Measurements from ENCODE around the gene HIBCH. TPM values are rescaled to one million over a fixed set of nuclear protein-coding genes. Genes with fewer than 3 reads are reported as not detected.

Gene HIBCH
- total and polyA plus RNA-seq, 9 of the 15 experiments (the other 6 are each of a cell fraction or from before 2014, with no cell fraction given), result 17.0 to 65.4 (median 28.3) TPM

DNA sequence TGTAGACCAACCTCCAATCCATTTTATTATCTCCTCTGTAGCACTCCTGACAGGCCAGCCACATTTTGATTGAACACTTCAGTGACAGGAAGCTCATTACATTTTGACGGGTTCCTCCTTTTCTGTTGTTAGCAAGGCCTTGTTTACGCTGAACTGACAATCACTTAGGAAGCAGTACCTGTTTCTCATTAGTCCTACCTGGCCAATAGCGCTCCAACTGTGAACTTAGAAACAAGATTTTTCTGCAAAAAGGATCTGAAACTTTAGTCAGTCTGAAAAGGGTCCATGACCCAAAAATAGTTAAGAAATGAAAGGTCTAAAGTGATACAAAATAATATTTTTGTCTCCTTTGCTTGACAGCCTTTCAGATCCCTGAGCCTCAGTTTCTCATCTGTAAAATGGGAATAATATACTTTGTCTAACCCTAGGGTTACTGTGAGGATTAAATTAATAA lies 137.5 kb downstream of the HIBCH start:
- Histone ChIP-seq H3K4me1 (replicated peaks in 1 of 2; ENCODE audit: control insufficient read depth in 2 of 2, insufficient read depth in 2 of 2, low read length in 2 of 2) (peaks cover 18 to 22% of the 10 kb centered on the region in 2 experiments; a peak in 4 of 5 replicates), H4K20me1 (replicated peaks; ENCODE audit: control insufficient read depth, insufficient read depth, low read length) (no peaks in the 10 kb centered on the region; the same call in 1 of the 2 replicates), H3K4me2 (ENCODE audit: insufficient read depth, low read length) (peak overlapping the region; percentile 84), H3K27ac (ENCODE audit: extremely low read depth, low read depth, low read length) (peak overlapping the region; percentile 80), H3K36me3 (ENCODE audit: control insufficient read depth, insufficient read depth, low read length) (peaks cover 29% of the 10 kb centered on the region), H3K9me3 (replicated peaks; ENCODE audit: control insufficient read depth, insufficient read depth, low read depth, low read length) (no peaks in the 10 kb centered on the region), H3K4me3 (peak overlapping the region; percentile 75), H3K9ac (ENCODE audit: insufficient read depth in 1 of 2, low read depth in 2 of 2, low read length in 2 of 2) (peak overlapping the region; percentile 7 to 73; a peak in 2 of 4 replicates), H2AFZ (ENCODE audit: low read depth, low read length) (no peak overlapping the region), H3K9me1 (ENCODE audit: control insufficient read depth, insufficient read depth, low read length) (no peaks in the 10 kb centered on the region), H3K27me3 (ENCODE audit: control insufficient read depth in 2 of 2, insufficient read depth in 2 of 2, low read length in 2 of 2) (no peaks in the 10 kb centered on the region), H3K79me2 (ENCODE audit: control insufficient read depth, insufficient read depth, low read length) (peaks cover 67% of the 10 kb centered on the region)
- in situ Hi-C loops (cut with MboI) (no loop called here), intact Hi-C loops (cut with micrococcal nuclease) (loop anchor here (2.0 to 10.0 kb wide), 4 partner anchors 95 to 397 kb away; partner anchors contain the start of genes HIBCH, ORMDL1 and PMS1)
- FAIRE-seq (peak; percentile 77), DNase-seq (ENCODE audit: extremely low read depth in 1 of 4, low spot score in 3 of 4) (peak in 1 of 4 experiments; percentile 74), ATAC-seq (peak; percentile 17)
- ChIA-PET CTCF (ENCODE audit: low intra/inter-chr PET ratio) (no interaction called here), POLR2A (interaction anchor here (0.8 kb wide), 1 partner anchor 40 kb away, joined by 3 read pairs; no protein-coding TSS in a partner anchor)
- WGBS (ENCODE audit: insufficient coverage, low coverage, missing lambda C conversion rate), result 0% methylated on average over 3 of the region's 3 CpGs
- BruUV-seq (replicated peaks), result TSS peak; percentile 37
- TF ChIP-seq C11orf30 (IDR thresholded peaks at IDR 0.05; ENCODE audit: low read depth), result no peak
- peak; percentile 42; the same call in 1 of the 2 replicates for TF ChIP-seq SMARCA5 (IDR thresholded peaks at IDR 0.05)
- TF ChIP-seq, protein P1, sequence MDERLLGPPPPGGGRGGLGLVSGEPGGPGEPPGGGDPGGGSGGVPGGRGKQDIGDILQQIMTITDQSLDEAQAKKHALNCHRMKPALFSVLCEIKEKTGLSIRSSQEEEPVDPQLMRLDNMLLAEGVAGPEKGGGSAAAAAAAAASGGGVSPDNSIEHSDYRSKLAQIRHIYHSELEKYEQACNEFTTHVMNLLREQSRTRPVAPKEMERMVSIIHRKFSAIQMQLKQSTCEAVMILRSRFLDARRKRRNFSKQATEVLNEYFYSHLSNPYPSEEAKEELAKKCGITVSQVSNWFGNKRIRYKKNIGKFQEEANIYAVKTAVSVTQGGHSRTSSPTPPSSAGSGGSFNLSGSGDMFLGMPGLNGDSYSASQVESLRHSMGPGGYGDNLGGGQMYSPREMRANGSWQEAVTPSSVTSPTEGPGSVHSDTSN (CRISPR knock-in tag; IDR thresholded peaks at IDR 0.05; ENCODE audit: low read depth), result no peak; the same call in 1 of the 2 replicates
- TF ChIP-seq, protein P1 (tag; conservative IDR thresholded peaks at IDR 0.05; ENCODE audit: low read depth), result peak; percentile 90
- TF ChIP-seq KDM2B (CRISPR knock-in tag; IDR thresholded peaks at IDR 0.05), result no peak
- no peak for TF ChIP-seq NCOR1 (IDR thresholded peaks at IDR 0.05)
- TF ChIP-seq, protein P2, sequence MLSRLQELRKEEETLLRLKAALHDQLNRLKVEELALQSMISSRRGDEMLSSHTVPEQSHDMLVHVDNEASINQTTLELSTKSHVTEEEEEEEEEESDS (CRISPR knock-in tag; IDR thresholded peaks at IDR 0.05), result no peak
- peak; percentile 58 for TF ChIP-seq TCF3 (CRISPR knock-in tag; IDR thresholded peaks at IDR 0.05)
- TF ChIP-seq SPI1 (IDR thresholded peaks at IDR 0.05; ENCODE audit: borderline replicate concordance, low read depth, low read length), result peak; percentile 78
- no peak for TF ChIP-seq POLR2G (IDR thresholded peaks at IDR 0.05; ENCODE audit: low read depth, low read length)
- no peak for TF ChIP-seq CBFB (CRISPR knock-in tag; IDR thresholded peaks at IDR 0.05)
- TF ChIP-seq, protein P3, sequence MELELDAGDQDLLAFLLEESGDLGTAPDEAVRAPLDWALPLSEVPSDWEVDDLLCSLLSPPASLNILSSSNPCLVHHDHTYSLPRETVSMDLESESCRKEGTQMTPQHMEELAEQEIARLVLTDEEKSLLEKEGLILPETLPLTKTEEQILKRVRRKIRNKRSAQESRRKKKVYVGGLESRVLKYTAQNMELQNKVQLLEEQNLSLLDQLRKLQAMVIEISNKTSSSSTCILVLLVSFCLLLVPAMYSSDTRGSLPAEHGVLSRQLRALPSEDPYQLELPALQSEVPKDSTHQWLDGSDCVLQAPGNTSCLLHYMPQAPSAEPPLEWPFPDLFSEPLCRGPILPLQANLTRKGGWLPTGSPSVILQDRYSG (tag; conservative IDR thresholded peaks at IDR 0.05; ENCODE audit: low read depth), result no peak
- TF ChIP-seq ZNF75A (CRISPR knock-in tag; IDR thresholded peaks at IDR 0.05), result no peak
- no peak for TF ChIP-seq RFX7 (CRISPR knock-in tag; IDR thresholded peaks at IDR 0.05)
- no peak for TF ChIP-seq ZNF232 (CRISPR knock-in tag; IDR thresholded peaks at IDR 0.05)
- no peak for TF ChIP-seq PPARD (CRISPR knock-in tag; IDR thresholded peaks at IDR 0.05)
- TF ChIP-seq, protein P4, sequence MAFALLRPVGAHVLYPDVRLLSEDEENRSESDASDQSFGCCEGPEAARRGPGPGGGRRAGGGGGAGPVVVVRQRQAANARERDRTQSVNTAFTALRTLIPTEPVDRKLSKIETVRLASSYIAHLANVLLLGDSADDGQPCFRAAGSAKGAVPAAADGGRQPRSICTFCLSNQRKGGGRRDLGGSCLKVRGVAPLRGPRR (CRISPR knock-in tag; IDR thresholded peaks at IDR 0.05), result no peak
- TF ChIP-seq ZNF699 (CRISPR knock-in tag; IDR thresholded peaks at IDR 0.05; ENCODE audit: insufficient replicate concordance), result no peak
- TF ChIP-seq ZNF23 (CRISPR knock-in tag; IDR thresholded peaks at IDR 0.05), result no peak
- no peak for TF ChIP-seq ZNF134 (CRISPR knock-in tag; conservative IDR thresholded peaks at IDR 0.05)

Measured in K562 (cell line).